Stomach (tissue), 9 donors: ENCODE data around the gene IFNGR2. TPM values are rescaled to one million over a fixed set of nuclear protein-coding genes. Genes with fewer than 3 reads are reported as not detected.

ENCODE experiments used
- DNase-seq, 2 donors: peaks; one replicate each; pipeline versions ENCODE4 v3.0.0 to v3.0.0-alpha.2; 2013 to 2019
- H3K27ac ChIP-seq, 5 donors: fragments of 200-600 bp in 4 of 5; sonication (generic) in 4 of 5; one replicate each; pipeline ENCODE4 v1.5.1; 2013 to 2019; ENCODE audit warnings: mild to moderate bottlenecking in 1 of 5, moderate library complexity in 1 of 5
- H3K27me3 ChIP-seq, 3 donors: fragments of 200-600 bp; sonication (generic); one replicate each; pipeline ENCODE4 v1.5.1; 2017 to 2019; ENCODE audit warnings: mixed run types in 1 of 3
- H3K36me3 ChIP-seq, 4 donors: fragments of 200-600 bp; sonication (generic); 1 replicate in 3 of 4; 2 replicates in 1 of 4; pipeline ENCODE4 v1.5.1; 2016 to 2019
- H3K4me1 ChIP-seq, 4 donors: fragments of 200-600 bp; sonication (generic); one replicate each; pipeline ENCODE4 v1.5.1; 2016 to 2019
- H3K4me3 ChIP-seq, 4 donors: fragments of 200-600 bp; sonication (generic) in 3 of 4; one replicate each; pipeline ENCODE4 v1.5.1; 2016 to 2019; ENCODE audit warnings: mild to moderate bottlenecking in 1 of 4
- H3K9me3 ChIP-seq, 4 donors: fragments of 200-600 bp; sonication (generic); one replicate each; pipeline ENCODE4 v1.5.1; 2016 to 2019
- EP300 ChIP-seq: sonication (generic); formaldehyde crosslinking; IDR thresholded peaks from one replicate; pipeline ENCODE4 v1.6.1; 2017; ENCODE audit warnings: antibody characterized with exemption
- POLR2A ChIP-seq, 4 donors: fragments of 450-650 bp; IDR thresholded peaks; one replicate each; pipeline ENCODE4 v1.6.1; 2016; ENCODE audit warnings: antibody characterized with exemption in 4 of 4, control low read depth in 2 of 4, mild to moderate bottlenecking in 1 of 4, moderate library complexity in 1 of 4
- POLR2AphosphoS5 ChIP-seq, 3 donors: sonication (generic); formaldehyde crosslinking; IDR thresholded peaks; one replicate each; pipeline ENCODE4 v1.6.1; 2016; ENCODE audit warnings: antibody characterized with exemption in 3 of 3
- WGBS, 5 donors: extraction: QIAGEN DNeasy Blood & Tissue Kit in 3 of 5; methylation state at CpG; one replicate each; pipeline versions ENCODE4 v1.1.5 to v1.1.7; 2013 to 2018; 5-methylcytosine and 5-hydroxymethylcytosine counted together
- intact Hi-C: fragments of 100-400 bp; cut with DNase I; formaldehyde crosslinking; loops from one replicate; pipeline ENCODE4 v1.15.1; 2023; ENCODE audit warnings: low total_unique reads
- polyA plus RNA-seq, 3 donors: library from polyadenylated mRNA; stranded (reverse); fragments of 200-250 nt; gene quantifications; one replicate each; pipeline ENCODE4 v1.2.3, GENCODE V29; 2013
- total RNA-seq, 5 donors: library from RNA; depleted of rRNA; stranded (reverse); fragments of >200 nt; gene quantifications; one replicate each; pipeline versions ENCODE4 v1.1.0 to v1.2.3, GENCODE V29; 2014 to 2016
- TF ChIP-seq, protein P1 (sequence below), 7 experiments: fragments of 450-650 bp in 4 of 7; fragments of 200-600 bp in 3 of 7; sonication (generic) in 3 of 7; IDR thresholded peaks; one replicate each; pipeline ENCODE4 v1.5.1; 2016 to 2019; ENCODE audit warnings: antibody characterized with exemption in 7 of 7, control low read depth in 2 of 7, mild to moderate bottlenecking in 1 of 7
- donor health status: healthy with polysubstance abuse.
- donor health status: Bipolar disorder and iron deficiency.
- donor health status: healthy.

IFNGR2 gene
- total and polyA plus RNA-seq, 8 donors, result 35.2 to 89.3 (median 59.3) TPM

DNA sequence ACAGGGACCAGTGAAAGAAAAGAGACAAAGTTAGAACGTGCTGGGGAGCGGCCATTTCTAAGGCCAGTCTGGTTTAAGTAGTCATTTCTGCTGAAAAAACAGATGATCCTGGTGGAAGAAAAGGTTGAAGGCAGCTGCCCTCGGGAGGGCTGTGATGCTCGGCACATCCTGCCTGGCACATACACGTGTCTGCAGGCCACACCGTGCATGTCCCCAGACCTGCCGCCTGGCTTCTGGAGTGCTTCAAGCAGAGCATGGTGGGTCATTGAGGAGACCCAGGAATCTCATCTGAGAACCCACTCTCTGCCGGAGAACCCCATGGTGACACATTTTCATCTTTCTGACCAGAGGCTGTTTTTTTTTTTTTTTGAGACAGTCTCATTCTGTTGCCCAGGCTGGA lies 46.0 kb upstream of the IFNGR2 start:
- H3K27me3 ChIP-seq, result no peaks in the 10 kb centered on the region
- peaks cover 19 to 58% (median 50%) of the 10 kb centered on the region in 4 donors for H3K36me3 ChIP-seq
- H3K4me3 ChIP-seq, result no peak overlapping the region
- intact Hi-C loops, result no loop called here
- no peak for DNase-seq
- WGBS, 5 donors, result 80 to 93% (median 89%) methylated on average over 8 of the region's 8 CpGs
- no peak overlapping the region for H3K27ac ChIP-seq
- no peaks in the 10 kb centered on the region for H3K9me3 ChIP-seq
- peaks cover 15 to 24% (median 23%) of the 10 kb centered on the region in 4 donors for H3K4me1 ChIP-seq
- TF ChIP-seq POLR2A (IDR thresholded peaks at IDR 0.05) (no peak), EP300 (no peak), POLR2AphosphoS5 (IDR thresholded peaks at IDR 0.05) (no peak)
- TF ChIP-seq, protein P1, sequence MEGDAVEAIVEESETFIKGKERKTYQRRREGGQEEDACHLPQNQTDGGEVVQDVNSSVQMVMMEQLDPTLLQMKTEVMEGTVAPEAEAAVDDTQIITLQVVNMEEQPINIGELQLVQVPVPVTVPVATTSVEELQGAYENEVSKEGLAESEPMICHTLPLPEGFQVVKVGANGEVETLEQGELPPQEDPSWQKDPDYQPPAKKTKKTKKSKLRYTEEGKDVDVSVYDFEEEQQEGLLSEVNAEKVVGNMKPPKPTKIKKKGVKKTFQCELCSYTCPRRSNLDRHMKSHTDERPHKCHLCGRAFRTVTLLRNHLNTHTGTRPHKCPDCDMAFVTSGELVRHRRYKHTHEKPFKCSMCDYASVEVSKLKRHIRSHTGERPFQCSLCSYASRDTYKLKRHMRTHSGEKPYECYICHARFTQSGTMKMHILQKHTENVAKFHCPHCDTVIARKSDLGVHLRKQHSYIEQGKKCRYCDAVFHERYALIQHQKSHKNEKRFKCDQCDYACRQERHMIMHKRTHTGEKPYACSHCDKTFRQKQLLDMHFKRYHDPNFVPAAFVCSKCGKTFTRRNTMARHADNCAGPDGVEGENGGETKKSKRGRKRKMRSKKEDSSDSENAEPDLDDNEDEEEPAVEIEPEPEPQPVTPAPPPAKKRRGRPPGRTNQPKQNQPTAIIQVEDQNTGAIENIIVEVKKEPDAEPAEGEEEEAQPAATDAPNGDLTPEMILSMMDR (IDR thresholded peaks at IDR 0.05), result no peak

DNA sequence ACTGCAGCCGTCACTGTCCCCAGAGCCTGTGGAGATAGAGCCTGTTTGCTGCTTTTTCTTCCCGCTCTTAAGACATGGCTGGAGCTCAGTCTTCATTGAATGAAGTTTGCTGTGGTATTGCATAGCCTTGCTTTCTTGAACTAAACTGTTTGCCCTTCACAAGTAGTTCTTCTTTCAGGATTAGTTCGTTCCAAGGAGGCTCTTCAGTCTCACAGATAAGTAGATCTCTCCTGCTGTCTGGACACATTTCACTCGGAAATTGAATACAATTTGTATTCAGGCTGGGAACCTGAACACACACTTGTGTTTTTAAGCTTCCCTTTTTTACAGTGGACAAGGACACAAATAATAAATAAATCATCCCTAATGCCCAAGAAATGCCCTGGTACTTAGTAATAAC lies 43.8 kb upstream of the IFNGR2 start:
- TF ChIP-seq EP300 (no peak), POLR2AphosphoS5 (IDR thresholded peaks at IDR 0.05) (no peak), POLR2A (IDR thresholded peaks at IDR 0.05) (no peak)
- TF ChIP-seq, protein P1 (IDR thresholded peaks at IDR 0.05), result no peak
- intact Hi-C loops, result no loop called here
- H3K27ac ChIP-seq, result peak overlapping the region in 3 of 5 donors; percentile 9 to 75 (median 74)
- DNase-seq, result no peak
- H3K9me3 ChIP-seq, result no peaks in the 10 kb centered on the region
- WGBS, 5 donors, result 79 to 89% (median 83%) methylated on average over 4 of the region's 4 CpGs
- H3K27me3 ChIP-seq, result no peaks in the 10 kb centered on the region
- no peak overlapping the region for H3K4me3 ChIP-seq
- peaks cover 11 to 37% (median 32%) of the 10 kb centered on the region in 4 donors for H3K36me3 ChIP-seq
- H3K4me1 ChIP-seq, result peaks cover 15 to 33% (median 28%) of the 10 kb centered on the region in 4 donors

DNA sequence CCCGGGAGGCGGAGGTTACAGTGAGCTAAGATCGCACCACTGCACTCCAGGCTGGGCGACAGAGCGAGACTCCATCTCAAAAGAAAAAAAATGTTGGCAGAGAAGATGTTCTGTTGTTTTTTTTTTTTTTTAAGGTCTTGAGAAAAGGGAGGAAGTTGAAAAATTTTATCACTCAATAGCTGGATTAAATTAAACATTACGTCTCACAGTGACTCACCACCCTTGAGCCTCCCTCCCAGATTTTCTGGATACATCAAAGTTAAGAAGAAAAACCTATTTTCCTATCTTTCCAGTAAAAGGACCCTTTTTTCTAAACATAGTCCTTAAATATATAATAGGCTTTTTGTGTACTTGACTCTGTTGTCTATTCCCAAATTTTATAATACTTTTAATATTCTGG lies 42.9 kb upstream of the IFNGR2 start:
- DNase-seq, result no peak
- Histone ChIP-seq H3K27me3 (no peaks in the 10 kb centered on the region), H3K36me3 (peaks cover 10 to 29% (median 26%) of the 10 kb centered on the region in 4 donors), H3K4me3 (no peak overlapping the region), H3K4me1 (peaks cover 15 to 33% (median 28%) of the 10 kb centered on the region in 4 donors), H3K27ac (peak overlapping the region; percentile 21 to 75 (median 57)), H3K9me3 (no peaks in the 10 kb centered on the region)
- intact Hi-C loops, result loop anchor here (10.0 kb wide), 1 partner anchor 85 kb away; no protein-coding TSS in a partner anchor
- no peak for TF ChIP-seq EP300
- TF ChIP-seq, protein P1 (IDR thresholded peaks at IDR 0.05), result no peak
- no peak for TF ChIP-seq POLR2A (IDR thresholded peaks at IDR 0.05)
- no peak for TF ChIP-seq POLR2AphosphoS5 (IDR thresholded peaks at IDR 0.05)
- 60 to 70% (median 65%) methylated on average over 6 of the region's 6 CpGs for WGBS, 5 donors

DNA sequence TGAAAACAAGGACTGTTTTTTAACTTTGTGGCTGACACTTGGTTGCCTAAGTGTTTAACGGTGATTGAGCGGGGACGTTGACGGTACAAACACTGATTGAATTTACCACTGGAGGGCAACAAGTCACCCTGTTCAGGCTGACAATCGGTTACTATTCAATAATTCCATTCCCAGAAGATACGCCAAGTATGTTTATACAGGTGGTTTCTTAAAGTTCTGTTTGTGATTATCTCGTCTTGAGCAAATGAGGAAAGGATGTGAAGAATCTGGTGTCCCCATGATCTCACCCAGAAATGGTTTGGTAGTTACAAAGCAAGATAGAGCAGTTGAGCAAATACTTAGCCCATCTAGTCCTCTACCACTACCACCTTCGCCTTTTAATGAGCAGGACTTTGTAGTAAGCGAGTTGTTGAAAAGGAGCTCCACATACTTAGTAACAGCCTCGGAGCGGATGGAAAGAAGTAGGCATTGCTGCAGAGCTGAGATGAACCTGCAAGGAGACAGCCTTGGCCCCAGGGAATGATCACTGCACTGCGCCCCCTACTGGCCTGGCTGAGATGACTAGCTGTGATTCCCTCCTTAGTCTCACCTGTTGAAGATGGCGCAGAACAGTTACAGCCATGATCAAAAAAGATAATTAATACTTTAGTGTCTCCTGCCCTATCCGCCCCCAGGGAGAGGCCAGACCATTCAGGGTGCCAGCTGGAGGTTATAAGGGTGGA lies 42.2 kb upstream of the IFNGR2 start:
- 9 to 15% (median 13%) methylated on average over 14 of the region's 14 CpGs for WGBS, 5 donors
- peaks cover 5 to 21% (median 19%) of the 10 kb centered on the region in 4 donors for H3K36me3 ChIP-seq
- TF ChIP-seq EP300 (no peak), POLR2AphosphoS5 (IDR thresholded peaks at IDR 0.05) (peak in 1 of 3 donors; percentile 47)
- TF ChIP-seq, protein P1 (IDR thresholded peaks at IDR 0.05), result peak in 6 of 7 experiments; percentile 25 to 89 (median 75)
- peaks cover 15 to 33% (median 28%) of the 10 kb centered on the region in 4 donors for H3K4me1 ChIP-seq
- DNase-seq, result peak; percentile 82 to 89
- intact Hi-C loops, result loop anchor here (10.0 kb wide), 1 partner anchor 84 kb away; no protein-coding TSS in a partner anchor
- H3K27me3 ChIP-seq, result no peaks in the 10 kb centered on the region
- H3K9me3 ChIP-seq, result no peaks in the 10 kb centered on the region
- H3K27ac ChIP-seq, result peak overlapping the region; percentile 49 to 75 (median 57)
- H3K4me3 ChIP-seq, result peak overlapping the region; percentile 8 to 22 (median 13)
